IMR-90 (cell line): ENCODE results near the gene ZFAND5. TPM values are rescaled to one million over a fixed set of nuclear protein-coding genes. Genes with fewer than 3 reads are reported as not detected.

ENCODE experiments used
- BHLHE40 ChIP-seq: fragments of 150-350 bp; IDR thresholded peaks from 2 replicates; pipeline ENCODE4 v1.6.1; 2016; ENCODE audit warnings: mild to moderate bottlenecking, low read depth, low read length
- CHD1 ChIP-seq: IDR thresholded peaks from 2 replicates; pipeline ENCODE4 v1.6.1; 2012; ENCODE audit warnings: low read depth, low read length, improper control_type of control experiment
- FOS ChIP-seq: fragments of 150-350 bp; IDR thresholded peaks from 2 replicates; pipeline ENCODE4 v1.6.1; 2016; ENCODE audit warnings: low read depth, low read length
- MAFK ChIP-seq: IDR thresholded peaks from 2 replicates; pipeline ENCODE4 v1.6.1; 2012; ENCODE audit warnings: low read depth, low read length, improper control_type of control experiment
- MXI1 ChIP-seq: IDR thresholded peaks from 2 replicates; pipeline ENCODE4 v1.6.1; 2012; ENCODE audit warnings: low read depth, mild to moderate bottlenecking, low read length, moderate library complexity, borderline replicate concordance
- USF2 ChIP-seq: fragments of 150-350 bp; IDR thresholded peaks from 2 replicates; pipeline ENCODE4 v1.6.1; 2017; ENCODE audit warnings: mild to moderate bottlenecking, antibody characterized with exemption, low read length, low read depth
- polyA plus RNA-seq, 3 experiments: library from polyadenylated mRNA; depleted of rRNA; stranded (reverse); fragments of >200 nt; gene quantifications; 2 replicates each; pipeline ENCODE4 v1.2.3, GENCODE V29; 2012; ENCODE audit warnings: low replicate concordance in 1 of 3
- total RNA-seq: library from RNA; depleted of rRNA; stranded (reverse); fragments of >200 nt; gene quantifications from 2 replicates; pipeline ENCODE4 v1.2.3, GENCODE V29; 2012

ZFAND5 gene
- total and polyA plus RNA-seq, 2 of the 4 experiments (the other 2 are of a cell fraction) = 35.8 to 85.2 TPM

- TF ChIP-seq BHLHE40 (0 out of 2 replicates have a peak, but pooled peaks have one; percentile 37), MXI1 (peak; percentile 8; the same call in 1 of the 2 replicates), USF2 (no peak; the same call in 1 of the 2 replicates), CHD1 (peak; percentile 96; the same call in 1 of the 2 replicates), MAFK (peak; percentile 71), FOS (peak; percentile 26; the same call in 1 of the 2 replicates)
Measured at GRCh38 chr9:72364679-72365524, at the start of gene ZFAND5 (continued).
